ENCODE measurements around the gene TMEM120A.

The TMEM120A gene

DNA sequence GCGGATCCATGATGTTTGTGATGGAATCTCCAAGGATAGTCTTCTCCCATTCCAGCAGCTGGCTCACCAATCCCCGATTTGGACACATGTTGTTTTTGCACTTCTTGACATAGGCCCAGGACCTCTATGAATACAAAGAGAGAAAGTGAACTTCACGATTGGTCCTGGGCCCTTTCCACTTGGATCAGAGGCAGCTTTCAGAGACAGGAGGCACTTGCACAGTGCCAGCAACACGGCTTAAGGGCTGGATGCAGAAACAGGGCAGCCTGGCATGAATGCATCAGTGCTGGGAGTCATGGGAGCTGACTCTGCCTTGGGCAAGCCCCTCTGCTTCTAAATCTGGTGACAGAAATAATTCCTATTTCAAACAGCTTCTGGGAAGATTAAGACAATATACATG, 2.1 kb upstream of the TMEM120A start:
- peak in 2 of 10 donors; percentile 1 to 36 for DNase-seq
- intact Hi-C loops (cut with DNase I) = loop anchor here (10.0 kb wide), 1 partner anchor 48 kb away; the partner anchor contains the start of genes MDH2 and STYXL1

DNA sequence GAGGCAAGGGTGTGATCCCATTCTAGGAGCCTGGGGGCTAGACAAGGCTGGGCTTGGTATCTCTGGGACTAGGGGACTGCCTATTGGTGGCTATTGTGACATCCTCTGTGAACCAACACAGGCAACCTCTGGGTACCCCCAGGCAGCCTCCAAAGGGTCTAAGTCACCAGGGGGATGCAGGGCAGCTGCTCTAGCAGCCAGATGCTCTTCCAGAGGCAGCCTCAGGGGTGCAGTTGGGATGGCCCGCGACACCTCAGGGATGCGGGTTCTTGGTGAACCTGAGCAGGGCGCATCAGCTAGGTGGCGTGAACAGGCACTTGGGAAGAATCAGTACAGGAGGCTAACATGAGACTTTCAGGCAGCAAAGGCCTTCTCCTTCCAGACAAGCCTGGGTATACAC, 1.6 kb upstream of the TMEM120A start:
- intact Hi-C loops (cut with DNase I) = loop anchor here (10.0 kb wide), 1 partner anchor 49 kb away; the partner anchor contains the start of genes MDH2 and STYXL1
- DNase-seq = peak in 2 of 10 donors; percentile 39 to 53

DNA sequence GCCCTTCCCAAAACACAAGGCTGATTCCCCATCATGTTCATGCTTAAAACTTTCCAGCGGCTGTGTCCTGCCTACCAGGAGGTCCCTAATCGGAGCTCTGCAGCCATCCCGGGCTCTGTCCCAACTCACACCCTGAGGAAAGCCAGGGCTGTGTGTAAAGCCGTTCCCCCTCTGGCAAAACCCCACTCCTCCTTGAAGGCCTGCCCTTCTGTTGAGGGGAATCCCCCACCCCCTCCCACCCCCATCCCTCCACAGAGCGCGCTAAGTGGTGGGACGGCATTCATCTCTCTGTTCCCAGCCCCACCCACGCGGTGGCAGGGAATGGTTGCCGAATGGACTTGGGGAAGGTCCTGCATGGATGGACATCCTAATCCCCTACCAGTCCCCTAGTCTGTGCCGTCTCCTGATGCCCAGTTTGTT, 667 bp upstream of the TMEM120A start:
- intact Hi-C loops (cut with DNase I) = loop anchor here (10.0 kb wide), 1 partner anchor 50 kb away; the partner anchor contains the start of genes MDH2 and STYXL1
- DNase-seq = peak in 2 of 10 donors; percentile 69 to 76

DNA sequence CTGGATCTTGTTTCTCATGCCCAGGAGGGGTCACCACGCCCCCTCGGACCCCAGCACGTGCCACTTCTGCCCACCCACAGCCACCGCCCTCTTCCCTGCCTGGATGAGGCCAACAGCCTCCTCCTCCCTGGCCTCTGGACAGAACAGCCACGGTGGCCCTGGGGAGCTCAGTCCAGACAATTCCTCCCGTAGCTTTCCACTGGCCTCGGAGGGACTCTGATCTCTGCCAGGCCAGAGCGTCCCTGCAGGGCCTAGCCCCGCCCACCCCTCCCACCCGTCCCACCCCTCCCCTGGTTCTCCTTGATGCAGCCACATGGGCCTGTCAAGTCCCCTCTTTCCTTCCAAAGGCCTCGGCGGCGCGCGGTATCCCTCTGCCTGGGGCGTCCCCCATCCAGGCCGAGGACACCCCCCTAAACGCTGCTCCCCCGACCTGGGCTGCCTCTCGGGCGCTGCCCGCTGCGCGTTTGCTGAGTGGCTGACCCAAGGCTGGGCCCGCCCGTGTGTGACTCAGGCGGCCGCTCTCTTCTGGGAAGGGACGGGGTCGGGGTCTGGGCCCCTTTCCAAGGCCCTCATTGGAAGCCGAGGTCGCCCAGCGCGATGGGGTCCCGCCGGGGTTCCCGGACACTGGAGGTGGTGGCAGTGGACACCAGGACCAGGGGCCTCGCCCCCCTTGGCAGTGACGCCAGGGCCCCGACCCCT, 557 bp downstream of the TMEM120A start:
- peak in 7 of 10 donors; percentile 18 to 91 (median 47) for DNase-seq
- intact Hi-C loops (cut with DNase I) = loop anchor here (5.0 to 10.0 kb wide), 3 partner anchors 51 to 117 kb away; partner anchors contain the start of genes MDH2, POR, RHBDD2 and STYXL1

DNA sequence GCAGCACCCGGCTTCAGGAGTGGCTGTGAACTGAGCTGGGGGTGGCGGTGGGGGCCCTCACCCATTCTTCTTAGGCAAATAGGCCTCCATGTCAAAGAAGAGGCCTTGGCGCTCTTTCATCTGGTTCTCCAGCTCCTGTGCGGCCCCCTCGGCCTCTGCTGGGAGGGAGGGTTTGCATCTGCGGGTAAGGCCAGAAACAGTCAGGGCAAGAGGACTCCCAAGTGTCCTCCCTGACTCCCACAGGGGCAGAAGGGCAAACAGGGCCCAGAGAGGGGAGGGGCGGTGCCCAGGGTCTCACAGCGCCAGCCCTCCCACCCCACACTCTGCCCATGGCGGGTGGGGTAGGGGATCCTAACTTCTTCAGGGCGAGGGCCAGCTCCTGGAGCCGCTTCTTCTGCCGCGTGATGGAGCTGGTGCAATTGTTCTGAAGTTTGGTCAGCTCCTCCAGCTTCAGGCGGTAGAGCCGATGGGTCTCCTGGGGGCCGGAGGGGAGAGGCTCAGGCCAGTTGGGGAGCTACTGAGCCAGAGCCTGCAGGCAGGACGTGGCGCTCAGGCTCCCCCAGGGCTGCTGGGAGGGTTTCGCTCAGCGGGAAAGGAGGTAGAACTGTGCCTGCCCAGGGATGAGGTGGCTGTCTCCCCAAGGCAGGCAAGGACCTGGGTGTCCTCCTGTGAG, 2.2 kb downstream of the TMEM120A start:
- DNase-seq = peak in 3 of 10 donors; percentile 55 to 77 (median 73)
- intact Hi-C loops (cut with DNase I) = loop anchor here (5.0 to 10.0 kb wide), 3 partner anchors 53 to 115 kb away; partner anchors contain the start of genes MDH2, POR, RHBDD2 and STYXL1

DNA sequence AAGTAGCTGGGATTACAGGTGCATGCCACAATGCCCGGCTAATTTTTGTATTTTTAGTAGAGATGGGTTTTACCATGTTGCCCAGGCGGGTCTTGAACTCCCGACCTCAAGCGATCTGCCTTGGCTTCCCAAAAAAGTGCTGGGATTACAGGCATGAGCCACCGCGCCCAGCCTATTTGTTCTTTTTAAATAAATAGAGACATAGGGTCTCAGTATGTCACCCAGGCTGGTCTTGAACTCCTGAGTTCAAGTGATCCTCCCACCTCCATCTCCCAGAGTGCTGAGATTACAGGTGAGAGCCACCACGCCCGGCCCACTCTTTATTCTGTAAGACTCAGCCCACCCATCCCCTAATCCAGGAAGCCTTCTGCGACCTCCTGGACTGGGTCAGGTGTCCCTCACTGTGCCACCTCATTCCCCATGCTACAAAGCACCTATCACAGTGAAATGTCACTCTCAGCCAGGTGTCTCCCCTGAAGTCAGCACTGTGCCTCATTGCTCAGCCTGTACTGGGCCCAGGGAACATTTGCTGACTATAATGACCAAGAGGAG, 2.8 kb downstream of the TMEM120A start:
- DNase-seq = peak in 3 of 10 donors; percentile 25 to 54 (median 33)
- intact Hi-C loops (cut with DNase I) = loop anchor here (5.0 to 10.0 kb wide), 3 partner anchors 53 to 114 kb away; partner anchors contain the start of genes MDH2, POR, RHBDD2 and STYXL1

DNA sequence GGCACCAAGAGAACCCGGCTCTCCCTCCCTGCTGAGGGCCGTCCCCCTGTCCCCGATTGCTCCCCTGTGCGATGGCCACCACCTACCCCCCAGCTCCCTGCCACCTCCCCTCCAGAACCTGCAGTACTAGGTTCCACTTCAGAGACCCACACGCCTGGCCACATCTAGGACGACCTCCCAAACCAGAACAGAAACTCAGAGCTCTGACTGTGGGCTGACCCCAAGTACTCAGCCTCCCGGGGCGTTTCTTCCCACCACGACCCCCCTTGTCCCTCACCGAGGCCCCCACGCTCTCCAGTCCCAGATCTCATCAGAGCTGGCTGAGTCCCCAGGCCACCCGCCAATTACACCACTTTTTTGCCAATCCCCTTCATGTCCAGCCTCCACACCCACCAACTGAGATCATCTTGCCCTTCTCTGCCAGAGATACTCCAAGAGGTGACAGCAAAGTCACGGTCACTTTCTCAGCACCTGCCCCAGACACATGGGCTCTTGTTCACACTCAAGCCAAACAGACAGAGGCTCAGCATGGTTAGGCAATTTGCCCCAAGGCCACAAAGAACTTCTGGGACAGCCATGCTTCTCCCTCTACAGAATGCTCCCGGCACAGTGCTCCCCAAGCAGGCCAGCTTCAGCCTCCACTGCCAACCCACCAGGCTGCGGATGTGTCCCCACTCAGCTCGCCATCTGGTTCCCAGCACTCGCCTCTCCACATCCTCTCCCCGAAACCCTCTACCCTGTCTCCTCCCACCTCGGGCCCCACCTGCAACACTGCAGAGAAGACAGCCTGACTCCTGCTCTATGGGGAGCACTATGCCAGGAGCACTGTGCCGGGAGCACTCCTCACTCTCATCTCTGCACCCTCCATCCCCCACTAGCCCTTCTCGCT, 4.7 kb downstream of the TMEM120A start:
- peak in 2 of 10 donors; percentile 62 to 69 for DNase-seq
- intact Hi-C loops (cut with DNase I) = loop anchor here (5.0 to 10.0 kb wide), 3 partner anchors 55 to 112 kb away; partner anchors contain the start of genes MDH2, POR, RHBDD2 and STYXL1

DNA sequence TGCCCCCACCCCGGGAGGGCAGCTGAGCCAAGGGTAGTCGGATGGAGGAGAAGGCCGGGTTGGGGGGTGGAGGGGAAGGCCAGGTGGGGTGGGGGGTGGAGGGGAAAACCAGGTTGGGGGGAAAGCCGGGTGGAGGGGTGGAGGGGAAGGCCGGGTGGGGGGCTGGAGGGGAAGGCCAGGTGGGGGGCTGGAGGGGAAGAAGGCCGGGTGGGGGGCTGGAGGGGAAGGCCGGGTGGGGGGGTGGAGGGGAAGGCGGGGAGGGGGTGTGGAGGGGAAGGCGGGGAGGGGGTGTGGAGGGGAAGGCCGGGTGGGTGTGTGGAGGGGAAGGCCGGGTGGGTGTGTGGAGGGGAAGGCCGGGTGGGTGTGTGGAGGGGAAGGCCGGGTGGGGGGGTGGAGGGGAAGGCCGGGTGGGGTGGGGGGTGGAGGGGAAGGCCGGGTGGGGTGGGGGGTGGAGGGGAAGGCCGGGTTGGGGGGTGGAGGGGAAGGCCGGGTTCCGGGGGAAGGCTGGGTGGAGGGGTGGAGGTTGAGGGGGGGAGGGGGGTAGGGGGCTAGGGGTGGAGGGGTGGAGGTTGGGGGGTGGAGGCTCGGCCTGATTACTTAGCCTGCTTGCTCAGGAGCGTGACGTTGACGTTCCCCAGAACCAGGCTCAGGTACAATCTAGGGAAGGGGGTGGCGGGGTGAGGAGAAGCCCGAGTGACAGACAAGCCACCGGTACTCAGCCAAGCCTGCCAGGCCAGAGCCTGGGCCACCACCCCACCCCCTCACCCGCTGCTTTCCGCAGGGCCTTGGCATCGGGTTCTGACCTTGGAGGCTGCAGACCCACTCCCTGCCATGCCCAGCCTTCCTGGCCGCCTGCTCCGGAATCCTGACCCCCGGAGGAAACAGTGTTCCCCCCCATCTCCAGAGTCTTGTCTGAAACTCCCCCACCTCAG, 5.6 kb downstream of the TMEM120A start:
- intact Hi-C loops (cut with DNase I) = no loop called here
- peak in 2 of 10 donors; percentile 74 to 80 for DNase-seq

DNA sequence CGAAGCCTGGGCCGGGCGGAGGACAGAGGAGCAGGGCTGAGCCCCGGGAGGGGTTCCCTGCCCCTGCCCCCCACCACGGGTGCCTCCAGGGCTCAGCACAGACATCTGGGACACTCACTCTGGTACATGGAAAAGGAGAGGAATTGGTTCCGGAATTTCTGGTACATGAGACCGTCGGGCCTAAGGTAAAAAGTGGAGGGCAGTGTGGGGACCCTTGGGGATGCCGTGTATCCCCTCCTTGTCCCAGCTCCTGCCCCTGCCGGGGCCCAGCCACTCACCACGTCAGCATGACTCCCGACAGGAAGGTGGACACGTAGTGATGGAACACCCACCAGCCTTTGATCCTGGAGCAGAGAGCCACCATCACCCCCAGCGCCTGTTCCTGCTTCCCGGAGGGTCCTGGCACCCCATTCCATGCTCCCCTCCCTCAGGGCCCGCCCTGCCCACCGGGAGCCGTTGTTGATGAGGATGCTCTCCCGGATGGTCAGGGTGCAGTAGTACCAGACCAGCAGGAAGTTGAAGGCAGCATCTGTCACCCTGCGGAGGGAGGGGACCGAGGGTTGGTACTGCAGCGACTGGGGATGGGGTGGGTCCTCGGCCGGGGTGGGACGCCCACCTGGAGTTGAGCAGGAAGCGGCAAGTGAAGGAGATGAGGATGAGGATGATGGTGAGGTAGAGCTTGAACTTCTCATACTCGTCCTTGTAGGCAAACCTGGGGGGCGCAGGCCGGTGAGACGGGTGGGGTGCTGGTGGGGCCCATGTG, 6.4 kb downstream of the TMEM120A start:
- intact Hi-C loops (cut with DNase I) = no loop called here
- peak in 2 of 10 donors; percentile 50 to 66 for DNase-seq

DNA sequence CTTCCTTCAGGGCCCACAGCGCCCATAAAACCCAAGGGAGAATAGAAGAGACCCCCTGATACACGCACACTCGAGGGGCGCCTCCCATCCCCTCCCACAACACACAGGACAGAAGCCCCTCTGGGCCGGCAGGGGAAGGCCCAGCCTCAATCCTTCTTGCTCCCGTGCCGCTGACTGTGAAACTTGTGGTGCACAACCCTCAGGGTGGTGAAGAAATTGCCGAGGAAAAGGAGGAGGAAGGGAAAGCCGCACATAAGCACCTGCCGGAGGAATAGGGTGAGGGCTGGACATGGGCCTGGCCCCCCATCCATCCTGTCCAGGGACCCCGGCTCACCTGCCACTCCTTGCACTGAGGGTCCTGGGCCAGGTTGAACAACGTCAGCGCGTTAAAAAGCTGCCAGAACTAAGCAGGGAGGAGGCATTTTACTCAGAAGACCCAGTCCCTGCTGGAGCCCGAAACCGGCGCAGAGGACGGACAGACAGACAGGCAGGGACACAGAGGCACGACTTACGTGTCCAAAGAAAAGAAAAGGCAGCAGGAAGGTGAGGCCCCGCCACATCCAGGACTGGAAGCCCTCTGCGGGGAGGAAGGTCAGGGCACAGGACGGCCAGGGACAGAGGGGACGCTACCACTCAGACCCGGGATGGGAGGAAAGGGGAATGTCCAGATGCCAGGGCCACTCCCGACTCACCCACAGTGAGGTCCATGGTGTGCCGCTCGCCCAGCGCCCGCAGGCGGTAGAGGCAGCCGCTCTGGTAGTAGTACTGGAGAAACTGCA, 7.2 kb downstream of the TMEM120A start:
- DNase-seq = peak in 2 of 10 donors; percentile 64 to 66

DNA sequence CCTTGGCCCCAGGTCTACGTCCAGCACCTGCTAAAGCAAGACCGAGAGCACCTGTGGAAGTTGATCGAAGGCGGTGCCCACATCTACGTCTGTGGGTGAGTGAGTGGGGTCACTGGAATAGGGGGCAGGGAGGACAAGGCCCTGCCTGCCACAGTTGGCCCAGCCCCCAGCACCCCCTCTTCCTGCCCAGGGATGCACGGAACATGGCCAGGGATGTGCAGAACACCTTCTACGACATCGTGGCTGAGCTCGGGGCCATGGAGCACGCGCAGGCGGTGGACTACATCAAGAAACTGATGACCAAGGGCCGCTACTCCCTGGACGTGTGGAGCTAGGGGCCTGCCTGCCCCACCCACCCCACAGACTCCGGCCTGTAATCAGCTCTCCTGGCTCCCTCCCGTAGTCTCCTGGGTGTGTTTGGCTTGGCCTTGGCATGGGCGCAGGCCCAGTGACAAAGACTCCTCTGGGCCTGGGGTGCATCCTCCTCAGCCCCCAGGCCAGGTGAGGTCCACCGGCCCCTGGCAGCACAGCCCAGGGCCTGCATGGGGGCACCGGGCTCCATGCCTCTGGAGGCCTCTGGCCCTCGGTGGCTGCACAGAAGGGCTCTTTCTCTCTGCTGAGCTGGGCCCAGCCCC, 8.1 kb downstream of the TMEM120A start:
- peak in 2 of 10 donors; percentile 54 to 62 for DNase-seq
- intact Hi-C loops (cut with DNase I) = no loop called here

More for the DNA sequence above, 7.2 kb downstream of the TMEM120A start:
- intact Hi-C loops (cut with DNase I) = no loop called here

DNA sequence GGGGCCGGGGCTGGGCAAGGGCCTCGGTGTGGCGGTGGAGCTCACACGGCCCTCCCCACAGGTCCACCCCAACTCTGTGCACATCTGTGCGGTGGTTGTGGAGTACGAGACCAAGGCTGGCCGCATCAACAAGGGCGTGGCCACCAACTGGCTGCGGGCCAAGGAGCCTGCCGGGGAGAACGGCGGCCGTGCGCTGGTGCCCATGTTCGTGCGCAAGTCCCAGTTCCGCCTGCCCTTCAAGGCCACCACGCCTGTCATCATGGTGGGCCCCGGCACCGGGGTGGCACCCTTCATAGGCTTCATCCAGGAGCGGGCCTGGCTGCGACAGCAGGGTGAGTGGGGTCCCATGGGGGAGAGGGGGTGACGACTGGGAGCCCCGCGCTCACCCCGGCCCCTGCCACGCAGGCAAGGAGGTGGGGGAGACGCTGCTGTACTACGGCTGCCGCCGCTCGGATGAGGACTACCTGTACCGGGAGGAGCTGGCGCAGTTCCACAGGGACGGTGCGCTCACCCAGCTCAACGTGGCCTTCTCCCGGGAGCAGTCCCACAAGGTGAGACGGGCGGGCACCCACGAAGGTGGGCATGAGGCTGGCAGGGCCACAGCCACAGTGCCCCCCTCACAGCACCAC, 8.8 kb downstream of the TMEM120A start:
- DNase-seq = peak in 2 of 10 donors; percentile 74 to 82
- intact Hi-C loops (cut with DNase I) = no loop called here

DNA sequence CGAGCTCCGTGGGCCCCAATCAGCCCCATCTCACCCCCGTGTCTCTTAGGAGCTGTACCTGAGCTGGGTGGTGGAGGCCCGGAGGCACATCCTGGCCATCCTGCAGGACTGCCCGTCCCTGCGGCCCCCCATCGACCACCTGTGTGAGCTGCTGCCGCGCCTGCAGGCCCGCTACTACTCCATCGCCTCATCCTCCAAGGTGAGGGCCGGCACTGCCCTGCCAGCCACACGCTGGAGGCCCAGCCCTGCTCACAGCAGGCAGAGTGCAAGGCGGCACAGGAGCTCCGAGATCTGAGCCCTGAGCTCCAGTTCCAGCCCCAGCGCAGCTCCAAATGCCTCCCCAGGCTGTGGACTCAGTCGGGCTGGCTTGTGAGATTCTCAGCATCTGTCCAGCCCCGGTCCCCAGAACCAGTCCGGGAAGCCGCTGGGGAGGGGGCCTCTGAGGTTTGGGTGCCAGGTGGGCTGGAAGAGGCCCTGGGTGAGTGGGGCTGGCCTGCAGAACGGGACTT, 9.3 kb downstream of the TMEM120A start:
- peak in 2 of 10 donors; percentile 55 to 69 for DNase-seq
- intact Hi-C loops (cut with DNase I) = no loop called here

DNA sequence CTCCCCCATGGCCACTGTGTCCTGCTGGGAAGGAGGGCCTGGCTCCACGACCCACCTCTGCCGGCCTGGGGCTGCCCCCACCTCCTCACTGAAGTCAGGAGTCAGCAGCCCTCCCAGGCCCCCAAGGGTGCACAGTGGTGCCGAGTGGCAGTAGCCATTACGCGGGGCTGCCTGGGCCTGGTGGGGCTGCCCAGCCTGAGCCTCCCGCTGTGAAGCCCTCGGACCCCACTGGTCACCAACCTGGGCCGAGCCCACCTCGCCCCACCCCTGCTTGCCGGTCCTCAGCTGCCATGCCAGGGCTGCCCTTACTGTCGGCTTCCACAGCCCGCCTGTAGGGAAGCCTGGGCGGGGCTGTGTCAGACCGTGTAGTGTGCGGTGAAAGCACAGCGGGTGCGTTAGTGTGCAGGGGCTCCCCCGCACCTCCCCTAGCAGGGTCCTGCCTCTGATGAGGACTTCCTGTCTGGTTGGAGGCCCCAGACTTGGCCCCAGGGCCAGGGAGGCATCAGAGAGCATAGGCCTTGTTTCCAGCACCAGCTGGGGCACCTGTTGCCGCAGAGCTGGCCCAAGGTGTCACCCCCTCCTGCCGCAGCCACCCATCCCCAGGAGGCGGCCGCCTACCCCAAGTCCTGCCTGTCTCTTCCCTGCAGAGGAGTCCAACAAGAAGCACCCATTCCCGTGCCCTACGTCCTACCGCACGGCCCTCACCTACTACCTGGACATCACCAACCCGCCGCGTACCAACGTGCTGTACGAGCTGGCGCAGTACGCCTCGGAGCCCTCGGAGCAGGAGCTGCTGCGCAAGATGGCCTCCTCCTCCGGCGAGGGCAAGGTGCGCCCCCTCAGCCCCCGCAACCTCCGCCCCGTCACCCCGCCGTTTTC, 10.0 kb downstream of the TMEM120A start:
- intact Hi-C loops (cut with DNase I) = no loop called here
- peak in 2 of 10 donors; percentile 60 to 80 for DNase-seq
